ENCODE measurements around the gene LPCAT1.

GRCh38 chr5:1514027-1514818 lies 9.5 kb downstream of the LPCAT1 start:
- TF ChIP-seq CTCF (IDR thresholded peaks at IDR 0.05; ENCODE audit: low read depth, low read length, poor library complexity, severe bottlenecking) = no peak
- no peak for TF ChIP-seq EZH2phosphoT487 (IDR thresholded peaks at IDR 0.05; ENCODE audit: borderline replicate concordance, low read length)
